Measurements from ENCODE around the gene ATP8A2. TPM values are rescaled to one million over a fixed set of nuclear protein-coding genes. Genes with fewer than 3 reads are reported as not detected.

ATP8A2 gene
- total RNA-seq, 2 experiments from 2014 or later: 0.28 to 0.32 TPM

DNA sequence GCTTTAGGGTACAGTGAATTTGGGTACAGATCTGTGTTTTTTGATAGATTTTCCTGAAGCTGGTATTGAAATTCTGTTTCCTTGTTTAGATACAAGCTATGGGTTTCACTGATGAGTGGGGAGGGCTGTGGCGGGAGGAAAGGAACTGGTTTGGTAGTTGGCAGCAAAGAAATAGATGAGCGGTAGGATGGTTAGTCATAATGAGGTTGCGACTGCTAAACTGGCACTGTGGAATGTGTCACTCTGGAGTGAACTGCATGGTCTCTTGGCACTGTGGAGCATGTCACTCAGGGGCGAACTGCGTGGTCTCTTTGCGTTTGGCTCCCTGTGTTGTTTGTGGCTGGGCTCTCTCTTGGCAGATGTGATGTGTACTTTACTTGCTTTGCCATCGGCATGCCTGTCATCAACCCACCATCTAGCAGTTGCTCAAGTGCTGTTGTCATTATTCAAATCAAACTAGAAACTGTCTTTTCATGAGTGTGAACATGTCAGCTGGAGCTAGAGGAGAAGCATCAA lies 82.1 kb downstream of the ATP8A2 start:
- no peak overlapping the region for H3K4me3 Mint-ChIP-seq
- H3K9me3 Mint-ChIP-seq (ENCODE audit: low read depth): no peaks in the 10 kb centered on the region
- H3K27ac Mint-ChIP-seq: no peak overlapping the region
- DNase-seq: no peak
- no peaks in the 10 kb centered on the region for H3K4me1 Mint-ChIP-seq
- CTCF ChIA-PET: no interaction called here
- ATAC-seq: no peak
- peaks cover 7% of the 10 kb centered on the region for H3K27me3 Mint-ChIP-seq
- H3K36me3 Mint-ChIP-seq: no peaks in the 10 kb centered on the region

DNA sequence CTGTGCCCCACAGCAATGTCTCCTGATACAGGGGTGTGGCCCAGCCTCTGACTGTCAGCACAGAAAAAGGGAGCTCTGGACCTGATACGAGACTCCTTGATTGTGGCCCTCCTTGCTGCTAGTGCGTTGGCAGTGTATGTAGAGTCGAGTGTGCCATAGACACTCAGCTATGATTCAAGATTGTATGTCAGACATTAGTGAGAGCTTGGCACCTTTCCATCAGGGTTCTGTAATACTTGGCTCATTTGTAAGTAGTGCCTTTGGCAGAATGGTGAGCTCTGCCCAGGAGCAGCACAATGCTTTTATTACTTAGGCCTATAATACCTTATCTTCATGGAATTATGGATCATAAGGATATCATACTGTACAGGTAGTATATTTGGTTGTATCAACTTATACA lies 83.4 kb downstream of the ATP8A2 start:
- ATAC-seq (no peak), DNase-seq (no peak)
- Mint-ChIP-seq H3K27ac (no peak overlapping the region), H3K27me3 (peaks cover 7% of the 10 kb centered on the region), H3K9me3 (ENCODE audit: low read depth) (no peaks in the 10 kb centered on the region), H3K4me1 (no peaks in the 10 kb centered on the region), H3K36me3 (no peaks in the 10 kb centered on the region), H3K4me3 (no peak overlapping the region)
- CTCF ChIA-PET: no interaction called here

DNA sequence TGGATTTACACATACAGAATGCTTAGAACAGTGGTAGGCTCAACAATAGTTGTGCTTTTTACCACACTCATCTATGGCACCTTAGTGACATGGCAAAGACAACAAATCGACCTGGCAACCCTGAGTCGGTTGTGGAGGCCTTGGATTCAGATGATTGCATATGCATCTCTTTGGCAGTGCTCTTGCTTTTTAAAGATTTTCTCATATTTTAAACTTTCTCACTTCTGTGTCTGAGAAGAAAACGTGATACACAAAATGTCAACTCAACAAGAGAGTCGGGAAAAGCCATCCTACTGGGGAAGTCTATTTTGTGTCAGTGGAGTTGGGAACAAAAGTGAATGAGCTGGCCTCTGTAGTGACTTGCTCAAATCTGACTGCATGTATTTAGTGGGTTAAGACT lies 85.8 kb downstream of the ATP8A2 start:
- CTCF ChIA-PET: no interaction called here
- Mint-ChIP-seq H3K36me3 (no peaks in the 10 kb centered on the region), H3K27ac (no peak overlapping the region), H3K4me3 (no peak overlapping the region), H3K27me3 (peaks cover 7% of the 10 kb centered on the region), H3K4me1 (no peaks in the 10 kb centered on the region), H3K9me3 (ENCODE audit: low read depth) (no peaks in the 10 kb centered on the region)
- no peak for ATAC-seq
- no peak for DNase-seq

DNA sequence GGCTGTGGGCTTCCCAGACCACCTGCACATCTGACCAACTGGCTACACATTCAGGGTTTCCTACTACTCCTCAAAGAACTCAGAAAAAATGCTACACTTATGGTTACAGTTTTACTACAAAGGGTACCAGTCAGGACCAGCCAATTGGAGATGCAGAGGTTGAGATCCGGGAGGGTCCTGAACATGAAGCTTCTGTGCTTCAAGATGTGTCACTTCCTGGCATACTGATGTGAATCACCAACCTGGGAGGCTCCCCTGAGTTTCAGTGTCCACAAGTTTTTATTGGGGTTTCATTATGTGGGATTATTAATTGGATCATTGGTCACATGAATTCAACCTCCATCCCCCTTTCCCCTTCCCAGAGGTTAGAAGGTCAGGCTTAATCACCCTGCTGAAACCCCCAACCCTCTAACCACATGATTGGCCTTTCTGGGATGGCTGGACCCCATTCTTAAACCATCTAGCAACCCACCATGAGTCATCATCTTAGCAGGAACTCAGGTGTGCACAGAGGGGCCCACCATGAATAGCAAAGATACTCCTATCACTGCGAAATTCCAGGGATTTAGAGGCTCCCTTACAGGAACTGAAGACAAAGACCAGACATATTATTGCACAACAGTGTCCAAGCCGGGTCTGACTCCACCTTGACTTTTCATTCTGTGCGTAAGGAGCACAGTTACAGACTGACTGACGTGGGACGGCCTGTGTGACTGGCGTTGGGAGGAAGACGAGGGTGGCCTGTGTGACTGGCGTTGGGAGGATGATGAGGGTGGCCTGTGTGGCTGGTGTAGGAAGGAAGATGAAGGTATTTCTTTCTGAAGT lies 90.7 kb downstream of the ATP8A2 start:
- DNase-seq (no peak), ATAC-seq (no peak)
- Mint-ChIP-seq H3K9me3 (ENCODE audit: low read depth) (no peaks in the 10 kb centered on the region), H3K4me1 (no peaks in the 10 kb centered on the region), H3K27me3 (peaks cover 24% of the 10 kb centered on the region), H3K36me3 (no peaks in the 10 kb centered on the region), H3K27ac (no peak overlapping the region), H3K4me3 (no peak overlapping the region)
- CTCF ChIA-PET: no interaction called here

DNA sequence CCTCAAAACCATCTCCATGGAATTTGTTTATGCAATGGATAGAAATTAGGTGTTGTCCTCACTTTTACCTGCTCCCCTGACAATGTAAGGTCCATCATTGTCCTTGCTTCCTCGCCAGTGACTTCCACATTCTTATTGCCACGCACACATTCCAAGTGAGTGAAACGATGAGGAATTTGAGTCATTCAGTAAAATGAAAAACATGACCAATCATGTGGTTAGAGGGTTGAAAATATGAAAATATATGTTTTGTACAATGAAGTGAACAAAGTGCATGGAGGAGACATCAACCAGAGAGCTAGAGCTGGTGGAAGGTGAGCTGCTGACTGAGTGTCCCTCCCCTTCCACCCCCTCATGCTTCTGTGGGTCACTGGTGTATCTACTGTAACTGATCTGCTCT lies 91.7 kb downstream of the ATP8A2 start:
- H3K9me3 Mint-ChIP-seq (ENCODE audit: low read depth): no peaks in the 10 kb centered on the region
- peaks cover 32% of the 10 kb centered on the region for H3K27me3 Mint-ChIP-seq
- no peaks in the 10 kb centered on the region for H3K4me1 Mint-ChIP-seq
- ATAC-seq (no peak), DNase-seq (no peak)
- H3K36me3 Mint-ChIP-seq: no peaks in the 10 kb centered on the region
- H3K27ac Mint-ChIP-seq: no peak overlapping the region
- CTCF ChIA-PET: no interaction called here
- no peak overlapping the region for H3K4me3 Mint-ChIP-seq

DNA sequence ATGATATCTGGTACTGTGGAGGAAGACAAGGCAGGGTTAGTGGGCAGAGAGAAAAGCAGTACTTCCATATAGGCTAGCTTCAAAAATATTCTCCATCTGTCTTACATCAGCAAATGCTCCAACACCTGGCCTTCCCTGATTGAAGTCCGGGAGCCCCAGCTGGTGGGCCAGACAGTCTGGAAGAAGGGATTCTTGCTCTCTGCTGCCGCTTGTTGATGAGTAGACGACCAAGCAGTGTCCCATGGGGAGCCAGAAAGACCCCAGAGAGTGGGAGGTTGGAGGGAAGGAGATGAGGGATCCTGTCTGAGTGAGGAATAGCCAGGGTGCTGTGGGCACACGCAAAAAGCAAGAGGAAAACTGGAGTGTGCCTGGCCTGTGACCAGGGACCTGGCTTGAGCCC lies 95.1 kb downstream of the ATP8A2 start:
- peaks cover 4% of the 10 kb centered on the region for H3K4me1 Mint-ChIP-seq
- H3K4me3 Mint-ChIP-seq: no peak overlapping the region
- H3K27ac Mint-ChIP-seq: no peak overlapping the region
- peaks cover 3% of the 10 kb centered on the region for H3K36me3 Mint-ChIP-seq
- H3K9me3 Mint-ChIP-seq (ENCODE audit: low read depth): no peaks in the 10 kb centered on the region
- DNase-seq: no peak
- peaks cover 48% of the 10 kb centered on the region for H3K27me3 Mint-ChIP-seq
- CTCF ChIA-PET: no interaction called here
- no peak for ATAC-seq

DNA sequence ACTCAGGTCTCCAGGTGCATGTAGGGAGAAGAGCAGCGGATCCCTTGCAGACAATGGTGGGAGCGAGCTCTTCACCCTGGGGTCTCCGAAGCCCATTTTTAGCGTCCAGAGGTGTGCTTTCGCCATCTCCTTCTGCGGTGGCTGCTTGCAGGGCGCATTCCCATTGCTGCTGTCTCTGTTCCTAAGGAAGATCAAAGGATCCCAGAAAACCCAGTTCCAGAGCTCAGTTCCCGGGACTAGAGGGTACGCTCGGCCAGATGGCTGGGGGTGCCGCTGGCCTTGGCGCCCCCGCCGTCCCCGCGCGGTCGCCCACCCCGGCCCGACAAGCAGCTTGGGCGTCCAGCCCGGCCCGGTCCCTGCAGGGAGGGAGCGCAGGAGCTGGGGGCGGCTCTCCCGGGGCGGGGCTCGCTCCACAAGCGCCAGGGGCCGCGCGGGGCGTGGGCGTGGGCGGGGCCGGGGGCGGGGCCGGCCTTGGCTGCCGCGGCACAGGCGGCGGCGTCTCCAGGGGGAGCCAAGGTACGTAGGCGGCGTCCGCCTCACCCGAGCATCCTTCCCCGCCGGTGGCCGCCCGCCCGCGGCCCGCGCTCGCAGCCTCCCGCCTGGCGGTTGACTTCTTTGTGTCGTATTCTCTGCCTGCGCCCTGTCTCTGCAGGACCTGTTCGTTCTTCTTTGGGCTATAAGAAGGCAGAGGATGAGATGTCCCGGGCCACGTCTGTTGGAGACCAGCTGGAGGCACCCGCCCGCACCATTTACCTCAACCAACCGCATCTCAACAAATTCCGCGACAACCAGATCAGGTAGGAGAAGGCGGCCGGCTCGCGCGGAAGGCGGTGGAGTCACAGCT lies 96.8 kb downstream of the ATP8A2 start:
- CTCF ChIA-PET: no interaction called here
- peaks cover 4% of the 10 kb centered on the region for H3K4me1 Mint-ChIP-seq
- no peak overlapping the region for H3K4me3 Mint-ChIP-seq
- no peak for DNase-seq
- no peak overlapping the region for H3K27ac Mint-ChIP-seq
- H3K36me3 Mint-ChIP-seq: peaks cover 3% of the 10 kb centered on the region
- ATAC-seq: peak; percentile 57
- H3K9me3 Mint-ChIP-seq (ENCODE audit: low read depth): no peaks in the 10 kb centered on the region
- H3K27me3 Mint-ChIP-seq: peaks cover 48% of the 10 kb centered on the region

DNA sequence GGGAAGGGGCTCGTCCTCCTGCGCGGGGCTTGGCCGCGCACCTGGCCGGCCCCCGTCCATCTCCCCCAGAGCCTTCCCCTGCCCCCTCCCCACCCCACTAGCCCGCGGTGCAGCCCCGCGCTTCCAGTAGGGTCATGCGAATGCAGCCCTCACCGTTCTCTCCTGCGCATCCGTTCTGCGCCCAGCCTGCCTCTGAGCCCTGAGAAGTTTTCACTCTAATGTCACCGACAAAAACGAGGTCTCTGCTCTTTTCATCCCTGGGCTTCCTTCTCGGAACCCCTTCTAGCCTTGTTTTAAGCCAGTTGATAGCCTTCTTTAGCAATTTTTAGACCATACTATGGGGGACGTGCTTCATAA lies 97.4 kb downstream of the ATP8A2 start:
- H3K9me3 Mint-ChIP-seq (ENCODE audit: low read depth): no peaks in the 10 kb centered on the region
- peaks cover 3% of the 10 kb centered on the region for H3K36me3 Mint-ChIP-seq
- peaks cover 4% of the 10 kb centered on the region for H3K4me1 Mint-ChIP-seq
- peaks cover 48% of the 10 kb centered on the region for H3K27me3 Mint-ChIP-seq
- H3K4me3 Mint-ChIP-seq: no peak overlapping the region
- no peak overlapping the region for H3K27ac Mint-ChIP-seq
- CTCF ChIA-PET: no interaction called here
- ATAC-seq (no peak), DNase-seq (no peak)

DNA sequence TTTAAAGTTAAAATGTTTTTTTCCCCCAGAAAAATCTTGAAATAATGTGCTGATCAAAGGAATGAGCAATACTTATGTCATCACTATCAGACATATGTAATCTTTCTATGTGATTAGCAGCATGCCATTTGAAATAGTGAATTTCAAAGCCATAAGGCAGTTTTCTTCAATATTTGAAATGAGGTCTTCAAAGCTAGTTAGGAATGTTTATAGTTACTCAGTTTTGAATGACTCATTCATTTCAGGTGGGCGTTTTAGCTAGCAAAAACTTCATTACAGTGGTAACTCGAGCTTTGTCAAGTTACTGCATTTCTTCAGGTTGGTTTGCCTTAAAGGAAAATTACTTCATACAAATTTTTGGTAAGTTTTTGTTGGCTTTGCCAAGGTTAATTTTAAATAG lies 102.1 kb downstream of the ATP8A2 start:
- Mint-ChIP-seq H3K4me3 (no peak overlapping the region), H3K4me1 (peaks cover 3% of the 10 kb centered on the region), H3K27me3 (peaks cover 21% of the 10 kb centered on the region), H3K9me3 (ENCODE audit: low read depth) (no peaks in the 10 kb centered on the region), H3K36me3 (peaks cover 3% of the 10 kb centered on the region), H3K27ac (no peak overlapping the region)
- ATAC-seq: no peak
- CTCF ChIA-PET: no interaction called here
- DNase-seq: no peak

DNA sequence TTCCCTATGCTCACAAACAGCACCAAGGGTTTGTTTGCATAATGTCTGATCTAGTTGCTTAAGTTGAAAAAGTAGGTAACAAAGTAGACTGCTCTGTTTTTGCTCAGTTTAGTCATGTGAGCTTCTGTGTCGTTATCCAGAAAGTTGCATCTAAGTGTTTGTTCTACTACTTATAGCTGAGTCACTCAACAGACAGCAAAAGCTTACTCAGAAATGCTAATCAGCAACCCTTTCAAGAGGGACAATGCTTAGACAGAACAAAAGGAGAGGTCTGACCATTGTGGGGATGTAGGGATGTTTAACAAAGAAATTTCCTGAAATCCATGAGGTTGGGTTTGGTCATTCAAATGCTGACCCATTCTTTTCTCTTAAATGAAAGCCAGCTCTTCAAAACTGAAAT lies 106.4 kb downstream of the ATP8A2 start:
- no peak for DNase-seq
- H3K27ac Mint-ChIP-seq: no peak overlapping the region
- CTCF ChIA-PET: no interaction called here
- no peaks in the 10 kb centered on the region for H3K27me3 Mint-ChIP-seq
- H3K36me3 Mint-ChIP-seq: no peaks in the 10 kb centered on the region
- H3K4me3 Mint-ChIP-seq: no peak overlapping the region
- H3K9me3 Mint-ChIP-seq (ENCODE audit: low read depth): peaks cover 3% of the 10 kb centered on the region
- no peak for ATAC-seq
- H3K4me1 Mint-ChIP-seq: no peaks in the 10 kb centered on the region

DNA sequence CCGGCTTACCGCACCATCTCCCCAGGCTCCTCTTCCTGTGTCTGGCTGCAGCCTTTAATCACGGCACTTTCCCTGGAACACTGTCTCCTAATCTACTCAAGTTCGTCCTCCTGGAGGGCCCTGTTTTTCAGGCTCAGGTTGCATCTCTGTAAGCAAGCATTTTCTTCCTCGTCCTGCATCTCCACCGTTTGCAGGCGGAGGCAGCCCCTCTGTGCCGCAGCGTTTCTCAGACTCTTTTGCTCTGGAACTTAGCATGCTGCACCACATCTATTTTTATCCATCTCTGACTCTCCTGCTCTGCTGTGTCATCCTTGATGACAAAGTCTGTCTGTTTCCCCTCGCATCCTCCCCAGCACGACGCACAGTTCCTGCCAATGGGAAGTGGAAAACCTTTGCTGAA lies 117.5 kb downstream of the ATP8A2 start:
- CTCF ChIA-PET: no interaction called here
- no peaks in the 10 kb centered on the region for H3K36me3 Mint-ChIP-seq
- DNase-seq: no peak
- no peak for ATAC-seq
- H3K4me3 Mint-ChIP-seq: no peak overlapping the region
- peaks cover 3% of the 10 kb centered on the region for H3K27me3 Mint-ChIP-seq
- no peaks in the 10 kb centered on the region for H3K4me1 Mint-ChIP-seq
- H3K9me3 Mint-ChIP-seq (ENCODE audit: low read depth): no peaks in the 10 kb centered on the region
- no peak overlapping the region for H3K27ac Mint-ChIP-seq

DNA sequence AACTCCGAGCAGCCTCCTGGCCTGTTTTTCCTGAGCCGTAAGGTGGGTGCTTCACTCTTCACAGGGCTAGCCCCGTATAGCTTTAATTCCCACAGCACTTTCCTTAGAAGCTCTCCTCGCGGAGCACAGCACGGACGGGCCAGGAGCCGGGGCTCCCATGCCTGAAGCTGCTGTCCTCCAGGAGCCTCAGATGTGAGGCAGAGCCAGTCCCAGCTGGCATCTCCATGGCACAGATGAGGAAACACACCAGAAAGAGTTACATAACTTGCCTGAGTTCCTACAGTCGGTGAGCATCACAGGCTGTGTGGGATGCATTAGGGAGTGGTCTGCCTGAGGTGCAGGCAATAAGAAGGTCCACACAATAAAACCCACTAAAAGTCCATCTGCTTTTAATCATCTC lies 118.5 kb downstream of the ATP8A2 start:
- Mint-ChIP-seq H3K27ac (no peak overlapping the region), H3K27me3 (peaks cover 3% of the 10 kb centered on the region), H3K4me3 (no peak overlapping the region), H3K9me3 (ENCODE audit: low read depth) (no peaks in the 10 kb centered on the region), H3K36me3 (no peaks in the 10 kb centered on the region), H3K4me1 (no peaks in the 10 kb centered on the region)
- ATAC-seq (no peak), DNase-seq (no peak)
- CTCF ChIA-PET: no interaction called here

DNA sequence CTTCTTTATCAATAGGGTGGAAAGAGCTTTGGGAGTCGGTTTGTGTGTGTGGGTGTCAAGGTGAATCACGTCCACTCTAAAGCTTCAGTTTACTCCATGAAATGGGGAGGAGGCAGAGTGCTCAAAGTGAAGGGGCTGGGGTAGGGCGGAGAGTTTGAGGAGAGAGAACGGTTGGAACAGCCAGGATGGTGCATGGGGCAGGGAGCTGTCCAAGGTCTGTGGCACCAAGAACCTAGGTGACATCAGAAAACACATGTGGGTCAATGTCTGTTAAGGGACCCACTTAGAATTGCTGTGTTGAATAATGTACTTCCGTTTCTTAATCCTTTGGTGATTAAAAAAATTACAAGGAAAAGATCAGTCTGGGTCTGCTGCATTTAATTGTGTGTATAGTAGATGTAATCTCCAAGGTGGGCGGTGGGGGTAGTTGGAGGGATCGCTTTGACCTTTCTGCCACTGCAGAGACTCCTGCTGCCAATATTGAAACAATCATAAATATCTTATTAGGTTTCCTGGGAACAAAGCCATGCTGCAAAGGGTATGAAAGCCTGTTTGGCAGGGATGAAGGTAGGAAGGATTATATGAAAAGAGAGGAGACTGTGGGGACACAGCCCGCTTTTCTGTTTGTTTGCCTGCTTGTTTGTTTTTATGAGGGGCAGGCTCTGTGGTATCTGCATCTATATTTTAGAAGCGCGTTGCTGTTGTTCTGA lies 122.3 kb downstream of the ATP8A2 start:
- no peak for ATAC-seq
- no peak overlapping the region for H3K27ac Mint-ChIP-seq
- no peaks in the 10 kb centered on the region for H3K36me3 Mint-ChIP-seq
- H3K4me3 Mint-ChIP-seq: no peak overlapping the region
- peaks cover 2% of the 10 kb centered on the region for H3K27me3 Mint-ChIP-seq
- no peaks in the 10 kb centered on the region for H3K4me1 Mint-ChIP-seq
- no peaks in the 10 kb centered on the region for H3K9me3 Mint-ChIP-seq (ENCODE audit: low read depth)
- no peak for DNase-seq
- CTCF ChIA-PET: no interaction called here
